ENCODE measurements around the gene DCUN1D3. TPM values are rescaled to one million over a fixed set of nuclear protein-coding genes. Genes with fewer than 3 reads are reported as not detected.
A peak's percentile ranks its signal among the peaks of the same experiment; 100 is the strongest.

The DCUN1D3 gene
- total RNA-seq, 1 donor from 2014 or later, result 10.3 TPM

- no peak for DNase-seq
Measured at GRCh38 chr16:20918486-20919239, 18.5 kb upstream of the DCUN1D3 start.

- DNase-seq, result no peak
Measured at GRCh38 chr16:20916942-20917341, 16.8 kb upstream of the DCUN1D3 start.

GRCh38 chr16:20916289-20916688 is 16.1 kb upstream of the DCUN1D3 start:
- no peak for DNase-seq

GRCh38 chr16:20911361-20911760 is 11.2 kb upstream of the DCUN1D3 start:
- DNase-seq, result no peak

- peak; percentile 25 for DNase-seq
Measured at GRCh38 chr16:20910781-20911321, 10.7 kb upstream of the DCUN1D3 start.

GRCh38 chr16:20906341-20907255 is 6.4 kb upstream of the DCUN1D3 start:
- DNase-seq, result peak; percentile 30

- no peak for DNase-seq
Measured at GRCh38 chr16:20905576-20905975, 5.4 kb upstream of the DCUN1D3 start.

GRCh38 chr16:20904507-20905081 is 4.4 kb upstream of the DCUN1D3 start:
- no peak for DNase-seq

GRCh38 chr16:20903899-20904506 is 3.8 kb upstream of the DCUN1D3 start:
- no peak for DNase-seq

- DNase-seq, result no peak
Measured at GRCh38 chr16:20903116-20903898, 3.1 kb upstream of the DCUN1D3 start.

- DNase-seq, result no peak
Measured at GRCh38 chr16:20902426-20902825, 2.3 kb upstream of the DCUN1D3 start.

- DNase-seq, result peak; percentile 78
Measured at GRCh38 chr16:20901436-20902112, 1.4 kb upstream of the DCUN1D3 start.

- no peak for DNase-seq
Measured at GRCh38 chr16:20901068-20901435, 894 bp upstream of the DCUN1D3 start.

GRCh38 chr16:20899477-20900298 is 470 bp downstream of the DCUN1D3 start:
- DNase-seq, result no peak

- DNase-seq, result peak; percentile 48
Measured at GRCh38 chr16:20899071-20899470, 1.1 kb downstream of the DCUN1D3 start.

- no peak for DNase-seq
Measured at GRCh38 chr16:20897922-20898321, 2.2 kb downstream of the DCUN1D3 start.

- DNase-seq, result no peak
Measured at GRCh38 chr16:20897253-20897897, 2.8 kb downstream of the DCUN1D3 start.

- DNase-seq, result no peak
Measured at GRCh38 chr16:20894388-20894787, 5.8 kb downstream of the DCUN1D3 start.

GRCh38 chr16:20889625-20890275 is 10.4 kb downstream of the DCUN1D3 start:
- no peak for DNase-seq

Measured in tongue (tissue), 2 donors.